DOHH2 (cell line): ENCODE measurements around the gene CDC6.

ENCODE experiments used
- H3F3A ChIP-seq: fragments of 200-600 bp; sonication (generic), shearing (Covaris generic); 2 replicates; pipeline ENCODE4 v1.6.0; 2016; ENCODE audit warnings: antibody characterized with exemption, mild to moderate bottlenecking; ENCODE audit not compliant: control insufficient read depth, insufficient read depth
- H3K27ac ChIP-seq: fragments of 200-600 bp; sonication (generic); 2 replicates; pipeline ENCODE4 v1.5.1; 2014; ENCODE audit warnings: low read depth, mild to moderate bottlenecking, low read length, moderate library complexity
- H3K27me3 ChIP-seq: fragments of 200-600 bp; sonication (generic); 2 replicates; pipeline ENCODE4 v1.6.1; 2014; ENCODE audit warnings: mild to moderate bottlenecking, low read length, mixed read lengths; ENCODE audit not compliant: control insufficient read depth
- H3K36me3 ChIP-seq: fragments of 200-600 bp; sonication (generic); 2 replicates; pipeline ENCODE4 v1.6.1; 2014; ENCODE audit warnings: mild to moderate bottlenecking, low read length, moderate library complexity, mixed read lengths; ENCODE audit not compliant: control insufficient read depth
- H3K4me1 ChIP-seq: fragments of 200-600 bp; sonication (generic); 2 replicates; pipeline ENCODE4 v1.6.1; 2014; ENCODE audit warnings: mild to moderate bottlenecking, low read length, mixed read lengths; ENCODE audit not compliant: control insufficient read depth
- H3K4me2 ChIP-seq: fragments of 200-600 bp; sonication (generic); 2 replicates; pipeline ENCODE4 v1.6.0; 2014; ENCODE audit warnings: mild to moderate bottlenecking, low read length, moderate library complexity
- H3K4me3 ChIP-seq: fragments of 200-600 bp; sonication (generic); 2 replicates; pipeline ENCODE4 v1.5.1; 2014; ENCODE audit warnings: mild to moderate bottlenecking, low read length, mixed read lengths
- H3K79me2 ChIP-seq: fragments of 200-600 bp; sonication (generic); 2 replicates; pipeline ENCODE4 v1.6.1; 2014; ENCODE audit warnings: mild to moderate bottlenecking, low read length, mixed read lengths; ENCODE audit not compliant: control insufficient read depth
- H3K9me2 ChIP-seq: fragments of 200-600 bp; sonication (generic); replicated peaks from 2 replicates; pipeline ENCODE4 v1.6.1; 2014; ENCODE audit warnings: mild to moderate bottlenecking, low read length, mixed read lengths; ENCODE audit not compliant: control insufficient read depth
- H3K9me3 ChIP-seq: fragments of 200-600 bp; sonication (generic); 2 replicates; pipeline ENCODE4 v1.6.1; 2014; ENCODE audit warnings: antibody characterized with exemption, low read length, mixed read lengths; ENCODE audit not compliant: control insufficient read depth, insufficient read depth
- H4K20me1 ChIP-seq: fragments of 200-600 bp; sonication (generic); 2 replicates; pipeline ENCODE4 v1.6.0; 2014; ENCODE audit warnings: low read depth, mild to moderate bottlenecking, antibody characterized with exemption, low read length, moderate library complexity; ENCODE audit not compliant: control insufficient read depth, insufficient read depth
- EZH2phosphoT487 ChIP-seq: fragments of 200-600 bp; sonication (generic); IDR thresholded peaks from 2 replicates; pipeline ENCODE4 v1.6.1; 2017; ENCODE audit warnings: borderline replicate concordance, mild to moderate bottlenecking, antibody characterized with exemption, low read length, moderate library complexity, mixed read lengths
- TF ChIP-seq, protein P1 (sequence below): fragments of 200-600 bp; sonication (generic); IDR thresholded peaks from one replicate; pipeline ENCODE4 v1.5.1; 2014; ENCODE audit warnings: antibody characterized with exemption, mild to moderate bottlenecking, low read depth, low read length; ENCODE audit not compliant: poor library complexity, severe bottlenecking

CDC6 gene

DNA sequence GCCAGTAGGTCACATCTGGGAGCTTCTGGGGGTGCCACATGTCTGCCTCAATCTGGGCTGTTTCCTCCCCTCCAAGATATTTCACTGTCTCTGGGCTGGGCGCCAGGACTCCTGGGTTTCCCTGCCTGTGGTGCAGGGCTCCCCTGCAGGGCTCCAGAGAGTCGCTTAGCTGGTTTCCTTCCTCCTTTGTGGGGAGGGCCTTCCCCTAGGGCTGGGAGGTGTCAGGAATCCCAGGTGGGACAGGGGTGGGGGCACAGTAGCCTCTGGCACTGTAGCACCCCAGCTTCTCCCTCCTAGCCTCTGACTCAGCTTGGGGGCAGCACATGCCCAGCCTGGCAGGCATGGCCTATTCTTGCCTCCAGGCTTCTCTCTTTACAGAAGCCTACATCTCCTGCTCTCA, 23.9 kb downstream of the CDC6 start:
- H3K36me3 ChIP-seq: no peaks in the 10 kb centered on the region
- H3K4me1 ChIP-seq: peaks cover 71% of the 10 kb centered on the region
- H3K9me2 ChIP-seq: no peaks in the 10 kb centered on the region
- no peak overlapping the region for H3K4me3 ChIP-seq
- peaks cover 15% of the 10 kb centered on the region; the same call in 1 of the 2 replicates for H3F3A ChIP-seq
- no peaks in the 10 kb centered on the region for H3K27me3 ChIP-seq
- H3K4me2 ChIP-seq: no peak overlapping the region
- no peaks in the 10 kb centered on the region for H3K9me3 ChIP-seq
- TF ChIP-seq, protein P1, sequence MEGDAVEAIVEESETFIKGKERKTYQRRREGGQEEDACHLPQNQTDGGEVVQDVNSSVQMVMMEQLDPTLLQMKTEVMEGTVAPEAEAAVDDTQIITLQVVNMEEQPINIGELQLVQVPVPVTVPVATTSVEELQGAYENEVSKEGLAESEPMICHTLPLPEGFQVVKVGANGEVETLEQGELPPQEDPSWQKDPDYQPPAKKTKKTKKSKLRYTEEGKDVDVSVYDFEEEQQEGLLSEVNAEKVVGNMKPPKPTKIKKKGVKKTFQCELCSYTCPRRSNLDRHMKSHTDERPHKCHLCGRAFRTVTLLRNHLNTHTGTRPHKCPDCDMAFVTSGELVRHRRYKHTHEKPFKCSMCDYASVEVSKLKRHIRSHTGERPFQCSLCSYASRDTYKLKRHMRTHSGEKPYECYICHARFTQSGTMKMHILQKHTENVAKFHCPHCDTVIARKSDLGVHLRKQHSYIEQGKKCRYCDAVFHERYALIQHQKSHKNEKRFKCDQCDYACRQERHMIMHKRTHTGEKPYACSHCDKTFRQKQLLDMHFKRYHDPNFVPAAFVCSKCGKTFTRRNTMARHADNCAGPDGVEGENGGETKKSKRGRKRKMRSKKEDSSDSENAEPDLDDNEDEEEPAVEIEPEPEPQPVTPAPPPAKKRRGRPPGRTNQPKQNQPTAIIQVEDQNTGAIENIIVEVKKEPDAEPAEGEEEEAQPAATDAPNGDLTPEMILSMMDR: no peak
- TF ChIP-seq EZH2phosphoT487: no peak
- no peak overlapping the region for H3K27ac ChIP-seq
- no peaks in the 10 kb centered on the region for H4K20me1 ChIP-seq
- no peaks in the 10 kb centered on the region for H3K79me2 ChIP-seq

DNA sequence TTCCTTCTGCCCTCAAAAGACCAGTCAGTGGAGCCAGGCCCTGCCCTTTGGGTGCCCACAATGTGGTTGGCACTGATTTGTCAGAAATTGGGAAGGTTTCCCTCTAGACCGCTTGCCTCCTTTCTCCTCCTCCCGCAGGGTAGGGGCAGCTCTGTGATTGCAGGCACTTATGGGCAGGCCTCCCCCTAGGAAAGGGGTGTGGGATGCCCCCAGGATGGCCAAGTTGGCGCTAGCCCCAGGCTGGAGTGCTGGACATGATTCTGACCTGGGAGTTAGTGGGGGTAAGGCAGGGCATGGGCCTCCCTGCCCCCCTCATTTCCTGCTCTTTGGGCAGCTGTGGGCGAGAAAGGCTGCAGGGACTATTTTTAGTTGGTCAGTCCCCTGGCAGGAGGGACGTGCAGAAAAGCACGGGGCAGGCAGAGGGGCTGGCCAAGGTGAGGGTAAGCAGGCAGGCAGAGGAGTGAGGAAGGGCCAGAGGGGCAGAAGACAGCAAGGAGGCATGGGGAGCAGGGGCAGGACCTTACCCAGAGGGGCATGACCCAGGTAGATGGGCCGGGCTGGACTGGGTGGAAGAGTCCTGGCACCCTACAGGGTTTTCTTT, 24.6 kb downstream of the CDC6 start:
- no peak overlapping the region; the same call in 1 of the 2 replicates for H3K4me3 ChIP-seq
- peaks cover 12% of the 10 kb centered on the region; the same call in 1 of the 2 replicates for H3F3A ChIP-seq
- no peaks in the 10 kb centered on the region for H3K36me3 ChIP-seq
- H3K27me3 ChIP-seq: no peaks in the 10 kb centered on the region
- H3K4me2 ChIP-seq: peak overlapping the region; percentile 32; the same call in 1 of the 2 replicates
- H3K4me1 ChIP-seq: peaks cover 76% of the 10 kb centered on the region
- TF ChIP-seq, protein P1: no peak
- TF ChIP-seq EZH2phosphoT487: no peak
- H3K27ac ChIP-seq: no peak overlapping the region
- H3K9me3 ChIP-seq: no peaks in the 10 kb centered on the region
- H3K79me2 ChIP-seq: no peaks in the 10 kb centered on the region
- no peaks in the 10 kb centered on the region for H4K20me1 ChIP-seq
- no peaks in the 10 kb centered on the region for H3K9me2 ChIP-seq

DNA sequence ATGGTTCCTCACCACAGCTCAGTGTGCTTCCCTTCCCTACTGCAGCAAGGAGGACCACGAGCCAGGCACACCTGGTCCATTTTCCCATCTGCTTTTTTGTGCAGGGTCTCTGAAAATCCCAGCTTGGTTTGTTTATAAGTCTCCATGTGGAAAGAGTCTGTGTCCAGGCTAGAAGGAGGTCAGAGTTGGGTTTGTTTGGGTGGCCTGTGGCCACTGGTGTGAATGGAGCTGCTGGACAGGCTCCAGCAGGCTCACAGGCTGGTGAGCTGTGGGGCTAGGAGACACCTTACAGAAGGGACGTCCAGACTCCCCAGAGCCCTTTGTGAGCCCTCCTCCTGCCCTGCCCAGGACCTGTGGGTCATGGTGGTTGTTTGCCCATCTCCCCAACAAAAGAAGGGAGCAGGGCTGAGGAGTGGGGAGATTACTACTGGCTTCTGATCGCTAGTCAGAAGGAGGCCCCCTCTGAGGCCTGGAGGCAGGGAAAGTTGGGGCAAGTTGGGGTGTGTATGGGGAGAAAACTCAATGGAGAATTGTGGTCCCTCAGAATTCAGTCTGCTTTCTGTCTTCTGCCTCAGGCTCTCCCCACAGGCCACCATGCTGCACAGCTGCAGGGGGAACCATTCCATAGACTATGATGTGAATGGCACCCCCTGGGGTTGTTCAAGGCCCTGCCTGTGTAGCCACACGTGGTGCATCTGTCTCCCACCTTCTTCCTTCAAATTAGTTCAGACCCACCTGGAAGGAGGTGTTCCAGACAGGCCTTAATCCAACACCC, 25.4 kb downstream of the CDC6 start:
- TF ChIP-seq EZH2phosphoT487: no peak
- TF ChIP-seq, protein P1: no peak
- Histone ChIP-seq H3K27ac (no peak overlapping the region), H3K9me3 (no peaks in the 10 kb centered on the region), H4K20me1 (no peaks in the 10 kb centered on the region), H3K36me3 (no peaks in the 10 kb centered on the region), H3K9me2 (no peaks in the 10 kb centered on the region), H3K4me3 (no peak overlapping the region), H3K4me2 (no peak overlapping the region; the same call in 1 of the 2 replicates), H3K4me1 (peaks cover 78% of the 10 kb centered on the region), H3K27me3 (no peaks in the 10 kb centered on the region), H3K79me2 (no peaks in the 10 kb centered on the region), H3F3A (0 out of 2 replicates have a peak, but pooled peaks cover 7% of the 10 kb centered on the region)
